ENCODE measurements around the gene RILPL2. TPM values are rescaled to one million over a fixed set of nuclear protein-coding genes. Genes with fewer than 3 reads are reported as not detected.

The RILPL2 gene
- total and polyA plus RNA-seq, 2 of the 13 experiments (the other 11 are each of a cell fraction or from before 2014, with no cell fraction given) = 2.7 to 8.1 TPM

DNA sequence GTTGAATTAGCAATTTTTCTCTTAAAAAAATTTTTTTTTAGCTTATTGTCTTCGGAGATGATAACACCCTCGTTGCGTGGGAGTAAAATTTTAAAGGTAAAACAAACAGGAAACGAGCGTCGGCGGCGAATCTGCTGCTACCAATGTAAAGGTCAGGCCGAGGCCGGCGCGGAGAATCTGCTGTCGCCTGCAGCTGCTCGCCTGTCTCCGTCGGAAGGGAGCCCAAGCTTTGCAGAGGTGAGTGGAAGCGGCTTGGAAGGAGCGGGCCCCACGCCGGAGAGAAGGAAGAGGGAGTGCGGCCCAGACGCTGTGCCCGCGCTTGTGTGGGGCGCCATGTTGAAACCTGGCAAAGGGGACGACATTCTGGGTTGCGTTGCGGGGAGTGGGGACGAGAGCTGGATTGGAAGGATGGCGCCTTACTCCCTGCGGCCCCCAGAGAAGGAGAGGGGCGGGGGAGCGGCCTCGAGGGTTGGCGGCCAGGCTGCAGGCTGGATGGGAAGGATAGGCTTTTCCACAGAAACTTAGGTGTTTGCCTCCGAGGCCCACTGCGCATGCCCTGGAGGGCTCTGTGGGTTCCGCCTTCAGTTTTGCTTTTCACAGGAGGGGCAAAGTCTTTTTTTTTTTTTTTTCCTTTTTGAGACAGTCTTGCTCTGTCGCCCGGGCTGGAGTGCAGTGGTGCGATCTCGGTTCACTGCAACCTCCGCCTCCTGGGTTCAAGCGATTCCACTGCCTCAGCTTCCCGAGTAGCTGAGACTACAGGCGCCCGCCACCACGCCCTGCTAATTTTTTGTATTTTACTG is 21.7 kb upstream of the RILPL2 start, which contains the start of gene SNRNP35 (continued):
- TF ChIP-seq IRF2 (CRISPR knock-in tag; IDR thresholded peaks at IDR 0.05) (peak; percentile 69), CEBPG (CRISPR knock-in tag; IDR thresholded peaks at IDR 0.05) (peak; percentile 9; the same call in 1 of the 2 replicates), HIVEP1 (CRISPR knock-in tag; IDR thresholded peaks at IDR 0.05) (peak; percentile 67; the same call in 1 of the 2 replicates), ZNF775 (CRISPR knock-in tag; IDR thresholded peaks at IDR 0.05; ENCODE audit: borderline replicate concordance) (no peak), ZNF431 (CRISPR knock-in tag; IDR thresholded peaks at IDR 0.05; ENCODE audit: borderline replicate concordance, low read depth) (no peak), NONO (IDR thresholded peaks at IDR 0.05) (no peak), NONO (CRISPR knock-in tag; conservative IDR thresholded peaks at IDR 0.05) (peak; percentile 89), ZNF256 (CRISPR knock-in tag; conservative IDR thresholded peaks at IDR 0.05) (0 out of 2 replicates have a peak, but pooled peaks have one; percentile 56), FOSL2 (CRISPR knock-in tag; IDR thresholded peaks at IDR 0.05) (0 out of 2 replicates have a peak, but pooled peaks have one; percentile 36), ZNF138 (CRISPR knock-in tag; IDR thresholded peaks at IDR 0.05; ENCODE audit: low read depth) (no peak), ZFP36 (IDR thresholded peaks at IDR 0.05; ENCODE audit: borderline replicate concordance, low read depth, low read length, partially characterized antibody) (no peak), MED13 (CRISPR knock-in tag; IDR thresholded peaks at IDR 0.05) (peak; percentile 57; the same call in 1 of the 2 replicates), MED1 (CRISPR knock-in tag; IDR thresholded peaks at IDR 0.05) (peak; percentile 67)
- TF ChIP-seq, protein P1, sequence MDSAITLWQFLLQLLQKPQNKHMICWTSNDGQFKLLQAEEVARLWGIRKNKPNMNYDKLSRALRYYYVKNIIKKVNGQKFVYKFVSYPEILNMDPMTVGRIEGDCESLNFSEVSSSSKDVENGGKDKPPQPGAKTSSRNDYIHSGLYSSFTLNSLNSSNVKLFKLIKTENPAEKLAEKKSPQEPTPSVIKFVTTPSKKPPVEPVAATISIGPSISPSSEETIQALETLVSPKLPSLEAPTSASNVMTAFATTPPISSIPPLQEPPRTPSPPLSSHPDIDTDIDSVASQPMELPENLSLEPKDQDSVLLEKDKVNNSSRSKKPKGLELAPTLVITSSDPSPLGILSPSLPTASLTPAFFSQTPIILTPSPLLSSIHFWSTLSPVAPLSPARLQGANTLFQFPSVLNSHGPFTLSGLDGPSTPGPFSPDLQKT (CRISPR knock-in tag; IDR thresholded peaks at IDR 0.05; ENCODE audit: borderline replicate concordance) = no peak
- TF ChIP-seq, protein P2, sequence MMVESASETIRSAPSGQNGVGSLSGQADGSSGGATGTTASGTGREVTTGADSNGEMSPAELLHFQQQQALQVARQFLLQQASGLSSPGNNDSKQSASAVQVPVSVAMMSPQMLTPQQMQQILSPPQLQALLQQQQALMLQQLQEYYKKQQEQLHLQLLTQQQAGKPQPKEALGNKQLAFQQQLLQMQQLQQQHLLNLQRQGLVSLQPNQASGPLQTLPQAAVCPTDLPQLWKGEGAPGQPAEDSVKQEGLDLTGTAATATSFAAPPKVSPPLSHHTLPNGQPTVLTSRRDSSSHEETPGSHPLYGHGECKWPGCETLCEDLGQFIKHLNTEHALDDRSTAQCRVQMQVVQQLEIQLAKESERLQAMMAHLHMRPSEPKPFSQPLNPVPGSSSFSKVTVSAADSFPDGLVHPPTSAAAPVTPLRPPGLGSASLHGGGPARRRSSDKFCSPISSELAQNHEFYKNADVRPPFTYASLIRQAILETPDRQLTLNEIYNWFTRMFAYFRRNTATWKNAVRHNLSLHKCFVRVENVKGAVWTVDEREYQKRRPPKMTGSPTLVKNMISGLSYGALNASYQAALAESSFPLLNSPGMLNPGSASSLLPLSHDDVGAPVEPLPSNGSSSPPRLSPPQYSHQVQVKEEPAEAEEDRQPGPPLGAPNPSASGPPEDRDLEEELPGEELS (CRISPR knock-in tag; IDR thresholded peaks at IDR 0.05) = peak; percentile 27; the same call in 1 of the 2 replicates
- TF ChIP-seq, protein P3, sequence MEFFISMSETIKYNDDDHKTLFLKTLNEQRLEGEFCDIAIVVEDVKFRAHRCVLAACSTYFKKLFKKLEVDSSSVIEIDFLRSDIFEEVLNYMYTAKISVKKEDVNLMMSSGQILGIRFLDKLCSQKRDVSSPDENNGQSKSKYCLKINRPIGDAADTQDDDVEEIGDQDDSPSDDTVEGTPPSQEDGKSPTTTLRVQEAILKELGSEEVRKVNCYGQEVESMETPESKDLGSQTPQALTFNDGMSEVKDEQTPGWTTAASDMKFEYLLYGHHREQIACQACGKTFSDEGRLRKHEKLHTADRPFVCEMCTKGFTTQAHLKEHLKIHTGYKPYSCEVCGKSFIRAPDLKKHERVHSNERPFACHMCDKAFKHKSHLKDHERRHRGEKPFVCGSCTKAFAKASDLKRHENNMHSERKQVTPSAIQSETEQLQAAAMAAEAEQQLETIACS (CRISPR knock-in tag; IDR thresholded peaks at IDR 0.05) = peak; percentile 55; the same call in 1 of the 2 replicates
- TF ChIP-seq, protein P4, sequence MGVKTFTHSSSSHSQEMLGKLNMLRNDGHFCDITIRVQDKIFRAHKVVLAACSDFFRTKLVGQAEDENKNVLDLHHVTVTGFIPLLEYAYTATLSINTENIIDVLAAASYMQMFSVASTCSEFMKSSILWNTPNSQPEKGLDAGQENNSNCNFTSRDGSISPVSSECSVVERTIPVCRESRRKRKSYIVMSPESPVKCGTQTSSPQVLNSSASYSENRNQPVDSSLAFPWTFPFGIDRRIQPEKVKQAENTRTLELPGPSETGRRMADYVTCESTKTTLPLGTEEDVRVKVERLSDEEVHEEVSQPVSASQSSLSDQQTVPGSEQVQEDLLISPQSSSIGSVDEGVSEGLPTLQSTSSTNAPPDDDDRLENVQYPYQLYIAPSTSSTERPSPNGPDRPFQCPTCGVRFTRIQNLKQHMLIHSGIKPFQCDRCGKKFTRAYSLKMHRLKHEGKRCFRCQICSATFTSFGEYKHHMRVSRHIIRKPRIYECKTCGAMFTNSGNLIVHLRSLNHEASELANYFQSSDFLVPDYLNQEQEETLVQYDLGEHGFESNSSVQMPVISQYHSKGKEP (CRISPR knock-in tag; IDR thresholded peaks at IDR 0.05) = no peak
- TF ChIP-seq, protein P5, sequence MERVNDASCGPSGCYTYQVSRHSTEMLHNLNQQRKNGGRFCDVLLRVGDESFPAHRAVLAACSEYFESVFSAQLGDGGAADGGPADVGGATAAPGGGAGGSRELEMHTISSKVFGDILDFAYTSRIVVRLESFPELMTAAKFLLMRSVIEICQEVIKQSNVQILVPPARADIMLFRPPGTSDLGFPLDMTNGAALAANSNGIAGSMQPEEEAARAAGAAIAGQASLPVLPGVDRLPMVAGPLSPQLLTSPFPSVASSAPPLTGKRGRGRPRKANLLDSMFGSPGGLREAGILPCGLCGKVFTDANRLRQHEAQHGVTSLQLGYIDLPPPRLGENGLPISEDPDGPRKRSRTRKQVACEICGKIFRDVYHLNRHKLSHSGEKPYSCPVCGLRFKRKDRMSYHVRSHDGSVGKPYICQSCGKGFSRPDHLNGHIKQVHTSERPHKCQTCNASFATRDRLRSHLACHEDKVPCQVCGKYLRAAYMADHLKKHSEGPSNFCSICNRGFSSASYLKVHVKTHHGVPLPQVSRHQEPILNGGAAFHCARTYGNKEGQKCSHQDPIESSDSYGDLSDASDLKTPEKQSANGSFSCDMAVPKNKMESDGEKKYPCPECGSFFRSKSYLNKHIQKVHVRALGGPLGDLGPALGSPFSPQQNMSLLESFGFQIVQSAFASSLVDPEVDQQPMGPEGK (CRISPR knock-in tag; IDR thresholded peaks at IDR 0.05) = peak; percentile 57

Measured in HepG2 (cell line).